Left ventricle myocardium inferior (tissue), 1 donor: ENCODE data around the gene TMEM231. TPM values are rescaled to one million over a fixed set of nuclear protein-coding genes. Genes with fewer than 3 reads are reported as not detected.

Source experiments
- DNase-seq: peaks from one replicate; pipeline ENCODE4 v3.0.0-alpha.2; 2020
- H3K27ac ChIP-seq: fragments of 200-600 bp; replicated peaks from 2 replicates; pipeline ENCODE4 v1.8.0; 2021
- H3K27me3 ChIP-seq: fragments of 200-600 bp; 2 replicates; pipeline ENCODE4 v1.8.0; 2021; ENCODE audit warnings: low read depth
- H3K36me3 ChIP-seq: fragments of 200-600 bp; 2 replicates; pipeline ENCODE4 v1.8.0; 2021
- H3K4me1 ChIP-seq: fragments of 200-600 bp; 2 replicates; pipeline ENCODE4 v1.8.0; 2021
- H3K4me3 ChIP-seq: fragments of 200-600 bp; 2 replicates; pipeline ENCODE4 v1.8.0; 2021; ENCODE audit warnings: mild to moderate bottlenecking, moderate library complexity
- H3K9me3 ChIP-seq: fragments of 200-600 bp; replicated peaks from 2 replicates; pipeline ENCODE4 v1.8.0; 2021
- CTCF ChIP-seq: fragments of 200-600 bp; IDR thresholded peaks from 2 replicates; pipeline ENCODE4 v1.8.0; 2021; ENCODE audit warnings: antibody characterized with exemption, mild to moderate bottlenecking, borderline replicate concordance
- intact Hi-C: fragments of 100-400 bp; cut with micrococcal nuclease; formaldehyde crosslinking; loops from one replicate; pipeline ENCODE4 v1.11.0; 2022
- total RNA-seq: library from RNA; stranded (reverse); fragmentation: NEBNext Ultra II Directional; extraction: Animal tissue kit (Norgen Biotek cat#: 25700); gene quantifications from one replicate; pipeline ENCODE4 v1.2.1, GENCODE V29; 2021
- donor health status: DM: no; HTN: yes; CAD: no; lungs with severe emphysema.

The TMEM231 gene
- total RNA-seq, 1 donor from 2014 or later, result 6.6 TPM

GRCh38 chr16:75565640-75566039 is 9.6 kb upstream of the TMEM231 start:
- no peaks in the 10 kb centered on the region for H3K27me3 ChIP-seq
- intact Hi-C loops, result no loop called here
- peaks cover 33% of the 10 kb centered on the region for H3K36me3 ChIP-seq
- H3K4me1 ChIP-seq, result peaks cover 56% of the 10 kb centered on the region
- DNase-seq, result no peak
- no peak for TF ChIP-seq CTCF
- peak overlapping the region; percentile 84 for H3K27ac ChIP-seq
- H3K4me3 ChIP-seq, result peak overlapping the region; percentile 97
- no peaks in the 10 kb centered on the region for H3K9me3 ChIP-seq

DNA sequence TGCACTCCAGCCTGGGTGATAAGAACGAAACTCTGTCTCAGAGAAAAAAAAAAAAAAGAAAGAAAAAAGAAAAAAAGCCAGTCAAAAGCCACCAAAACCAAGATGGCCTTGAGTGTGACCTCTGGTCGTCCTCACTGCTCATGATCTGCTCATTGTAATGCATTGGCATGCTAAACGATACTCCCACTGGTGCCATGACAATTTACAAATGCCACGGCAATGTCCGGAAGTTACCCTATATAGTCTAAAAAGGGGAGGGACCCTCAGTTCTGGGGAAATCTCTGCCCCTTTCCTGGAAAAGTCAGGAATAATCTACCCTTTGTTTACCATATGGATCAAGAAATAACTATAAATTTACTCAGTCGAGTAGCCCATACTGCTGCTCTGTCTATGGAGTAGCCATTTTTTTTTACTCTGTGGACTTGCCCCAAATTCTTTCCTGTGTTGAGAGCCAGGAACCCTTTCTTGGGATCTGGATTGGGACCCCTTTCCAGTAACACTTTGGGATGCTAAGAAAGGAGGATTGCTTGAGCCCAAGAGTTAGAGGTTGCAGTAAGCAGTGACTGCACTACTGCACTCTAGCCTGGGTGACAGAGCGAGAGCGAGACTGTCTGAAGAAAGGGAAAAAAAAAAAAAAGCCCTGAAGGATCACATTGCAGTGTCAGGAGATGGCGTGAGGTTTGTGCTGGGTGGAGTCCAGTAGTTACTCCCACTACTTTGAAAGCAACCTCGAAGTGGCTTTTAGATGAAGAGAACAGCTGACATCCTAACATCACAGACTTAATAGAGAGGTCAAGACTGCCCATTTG is 3.7 kb upstream of the TMEM231 start:
- Histone ChIP-seq H3K27me3 (no peaks in the 10 kb centered on the region), H3K27ac (no peak overlapping the region), H3K4me3 (no peak overlapping the region), H3K36me3 (no peaks in the 10 kb centered on the region), H3K9me3 (no peaks in the 10 kb centered on the region), H3K4me1 (peaks cover 22% of the 10 kb centered on the region)
- no peak for TF ChIP-seq CTCF
- no peak for DNase-seq
- intact Hi-C loops, result no loop called here

GRCh38 chr16:75558846-75559401 is 2.9 kb upstream of the TMEM231 start:
- Histone ChIP-seq H3K27ac (no peak overlapping the region), H3K36me3 (no peaks in the 10 kb centered on the region), H3K9me3 (no peaks in the 10 kb centered on the region), H3K27me3 (no peaks in the 10 kb centered on the region), H3K4me1 (peaks cover 27% of the 10 kb centered on the region), H3K4me3 (no peak overlapping the region)
- intact Hi-C loops, result no loop called here
- no peak for TF ChIP-seq CTCF
- no peak for DNase-seq

- Histone ChIP-seq H3K4me3 (peak overlapping the region; percentile 98), H3K4me1 (peaks cover 31% of the 10 kb centered on the region), H3K27ac (peak overlapping the region; percentile 83), H3K9me3 (no peaks in the 10 kb centered on the region), H3K27me3 (no peaks in the 10 kb centered on the region), H3K36me3 (no peaks in the 10 kb centered on the region)
- intact Hi-C loops, result no loop called here
- DNase-seq, result no peak
- TF ChIP-seq CTCF, result no peak
Measured at GRCh38 chr16:75556431-75556950, 439 bp upstream of the TMEM231 start.

GRCh38 chr16:75555213-75555706 is 792 bp downstream of the TMEM231 start:
- Histone ChIP-seq H3K4me3 (peak overlapping the region; percentile 98), H3K4me1 (peaks cover 31% of the 10 kb centered on the region), H3K27ac (peak overlapping the region; percentile 83), H3K27me3 (no peaks in the 10 kb centered on the region), H3K9me3 (no peaks in the 10 kb centered on the region), H3K36me3 (no peaks in the 10 kb centered on the region)
- intact Hi-C loops, result no loop called here
- TF ChIP-seq CTCF, result no peak
- peak; percentile 84 for DNase-seq
